VCaP (cell line): Measurements from ENCODE around the gene PRKRIP1.

ENCODE experiments used
- H3K27ac ChIP-seq: fragments of 450-650 bp; 2 replicates; pipeline ENCODE4 v1.5.1; 2017
- CTCF ChIP-seq: fragments of 450-650 bp; conservative IDR thresholded peaks from 2 replicates; pipeline ENCODE4 v1.5.1; 2017; ENCODE audit warnings: mild to moderate bottlenecking, moderate library complexity

PRKRIP1 gene

GRCh38 chr7:102410918-102411317 lies 14.8 kb downstream of the PRKRIP1 start:
- H3K27ac ChIP-seq, result no peak overlapping the region
- TF ChIP-seq CTCF, result no peak

- TF ChIP-seq CTCF, result peak; percentile 81
- peak overlapping the region; percentile 40 for H3K27ac ChIP-seq
These were observed 16.4 kb downstream of the PRKRIP1 start for GRCh38 chr7:102412548-102412947.

- TF ChIP-seq CTCF, result no peak
- H3K27ac ChIP-seq, result peak overlapping the region; percentile 40
These were observed 16.9 kb downstream of the PRKRIP1 start for GRCh38 chr7:102413091-102413490.

GRCh38 chr7:102413611-102414010 lies 17.4 kb downstream of the PRKRIP1 start:
- TF ChIP-seq CTCF, result no peak

GRCh38 chr7:102415685-102416225 lies 19.6 kb downstream of the PRKRIP1 start:
- TF ChIP-seq CTCF, result no peak
- H3K27ac ChIP-seq, result peak overlapping the region; percentile 93

More at GRCh38 chr7:102413611-102414010, 17.4 kb downstream of the PRKRIP1 start:
- H3K27ac ChIP-seq, result peak overlapping the region; percentile 93; the same call in 1 of the 2 replicates

GRCh38 chr7:102416406-102416805 lies 20.2 kb downstream of the PRKRIP1 start:
- TF ChIP-seq CTCF, result no peak
- peak overlapping the region; percentile 93 for H3K27ac ChIP-seq

GRCh38 chr7:102417105-102417504 lies 20.9 kb downstream of the PRKRIP1 start:
- no peak for TF ChIP-seq CTCF

More at GRCh38 chr7:102417105-102417504, 20.9 kb downstream of the PRKRIP1 start:
- H3K27ac ChIP-seq, result peak overlapping the region; percentile 93
